Panc1 (cell line): ENCODE measurements around the gene WDR5. TPM values are rescaled to one million over a fixed set of nuclear protein-coding genes. Genes with fewer than 3 reads are reported as not detected.

ENCODE experiments used
- ATAC-seq: fragments of 200-7000 bp; cut with Tn5 transposase; 2 replicates; pipeline ENCODE4 v1.9.1; 2020; ENCODE audit warnings: mild to moderate bottlenecking, moderate library complexity
- BruUV-seq: library from RNA; stranded (reverse); fragments of 400-500 nt; replicated peaks from 2 replicates; lab custom pipeline; 2021; lab: Mats Ljungman, UMichigan
- CTCF ChIA-PET: fragments of 300-600 bp; sonication (Branson Sonifier 250); formaldehyde crosslinking; loops from one replicate; lab custom pipeline; 2022; ENCODE audit warnings: antibody characterized with exemption; lab: Charles Lee
- POLR2A ChIA-PET: fragments of 300-600 bp; sonication (Branson Sonifier 250); formaldehyde crosslinking; loops from one replicate; lab custom pipeline; 2022; ENCODE audit warnings: antibody characterized with exemption; lab: Charles Lee
- DNase-seq: peaks from one replicate; pipeline ENCODE4 v3.0.0-alpha.2; 2010; ENCODE audit warnings: low read depth, low spot score
- H3K27ac ChIP-seq: 2 replicates; pipeline ENCODE4 v1.5.1; 2011; ENCODE audit warnings: mild to moderate bottlenecking, low read length, inconsistent platforms
- H3K27me3 ChIP-seq: fragments of 200-500 bp; sonication (Bioruptor generic); 2 replicates; pipeline ENCODE4 v1.6.0; 2014; ENCODE audit warnings: low read length, inconsistent platforms; ENCODE audit not compliant: control insufficient read depth, insufficient read depth
- H3K36me3 ChIP-seq: fragments of 200-500 bp; sonication (Bioruptor generic); 2 replicates; pipeline ENCODE4 v1.5.1; 2014; ENCODE audit warnings: inconsistent platforms, mild to moderate bottlenecking, low read length, moderate library complexity; ENCODE audit not compliant: control insufficient read depth, insufficient read depth
- H3K4me1 ChIP-seq: 2 replicates; pipeline ENCODE4 v1.5.1; 2011; ENCODE audit warnings: inconsistent platforms, mild to moderate bottlenecking, low read length, moderate library complexity; ENCODE audit not compliant: control insufficient read depth, insufficient read depth
- H3K4me3 ChIP-seq, 2 experiments: 2 replicates each; pipeline ENCODE4 v1.5.1; 2011 to 2012; ENCODE audit warnings: low read depth in 2 of 2, low read length in 2 of 2, mild to moderate bottlenecking in 2 of 2, inconsistent platforms in 1 of 2, moderate library complexity in 1 of 2
- H3K9me3 ChIP-seq: fragments of 200-500 bp; sonication (Bioruptor generic); 2 replicates; pipeline ENCODE4 v1.5.1; 2014; ENCODE audit warnings: low read depth, mild to moderate bottlenecking, inconsistent platforms, low read length, moderate library complexity; ENCODE audit not compliant: control insufficient read depth, insufficient read depth
- CTCF ChIP-seq: fragments of 450-650 bp; IDR thresholded peaks from 2 replicates; pipeline ENCODE4 v1.5.1; 2017; ENCODE audit warnings: mild to moderate bottlenecking
- POLR2AphosphoS5 ChIP-seq: IDR thresholded peaks from 2 replicates; pipeline ENCODE4 v1.6.1; 2012; ENCODE audit warnings: mild to moderate bottlenecking, low read depth, low read length, moderate library complexity
- REST ChIP-seq, 2 experiments: IDR thresholded peaks; 2 replicates each; pipeline ENCODE4 v1.6.1; 2011 to 2012; ENCODE audit warnings: low read depth in 2 of 2, control low read depth in 1 of 2, low read length in 1 of 2, mild to moderate bottlenecking in 1 of 2, moderate library complexity in 1 of 2; ENCODE audit not compliant: insufficient read depth in 1 of 2
- SIN3A ChIP-seq: IDR thresholded peaks from 2 replicates; pipeline ENCODE4 v1.6.1; 2012; ENCODE audit warnings: low read depth, mild to moderate bottlenecking, low read length, moderate library complexity, borderline replicate concordance; ENCODE audit not compliant: insufficient read depth
- TCF7L2 ChIP-seq: IDR thresholded peaks from 2 replicates; pipeline ENCODE4 v1.6.1; 2011; ENCODE audit warnings: mild to moderate bottlenecking, low read depth, low read length, inconsistent platforms
- in situ Hi-C: cut with HindIII; loops from 2 replicates; pipeline ENCODE4 v1.10.0; 2016; ENCODE audit warnings: low sequenced_read_pairs, low pct_unique_long_range_greater_than_20kb
- intact Hi-C: fragments of 100-400 bp; cut with micrococcal nuclease; formaldehyde crosslinking; loops from one replicate; pipeline ENCODE4 v1.10.0; 2022; ENCODE audit not compliant: unreplicated experiment
- total RNA-seq: library from RNA; stranded (reverse); gene quantifications from one replicate; pipeline ENCODE4 v1.2.1, GENCODE V29; 2021; ENCODE audit not compliant: unreplicated experiment

The WDR5 gene
- total RNA-seq, 1 experiment from 2014 or later = 36.9 TPM

GRCh38 chr9:134177624-134178393, 41.9 kb downstream of the WDR5 start:
- in situ Hi-C loops = no loop called here
- no TSS peak for BruUV-seq
- H3K27me3 ChIP-seq = no peaks in the 10 kb centered on the region; the same call in 1 of the 2 replicates

DNA sequence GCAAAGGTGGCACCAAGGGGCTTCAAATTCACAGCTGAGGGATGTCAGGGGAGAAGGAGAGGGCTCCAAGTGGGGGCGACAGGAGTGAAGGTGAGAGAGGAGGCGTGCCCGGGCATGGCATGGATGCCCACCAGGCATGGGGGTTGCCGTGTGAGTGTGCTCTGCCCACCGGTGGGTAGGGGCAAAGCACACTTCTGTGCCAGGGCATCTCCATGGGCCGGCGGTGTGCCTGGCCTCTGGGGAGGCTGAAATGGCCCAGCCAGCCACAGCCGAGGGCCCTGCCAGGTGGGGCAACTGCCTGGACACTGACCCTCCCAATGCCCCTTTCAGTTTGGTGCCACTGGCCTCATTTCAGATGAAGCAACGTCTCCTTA, 42.5 kb downstream of the WDR5 start:
- no peak overlapping the region for H3K4me3 ChIP-seq
- ChIA-PET CTCF (no interaction called here), POLR2A (no interaction called here)
- H3K4me1 ChIP-seq = no peaks in the 10 kb centered on the region
- in situ Hi-C loops (no loop called here), intact Hi-C loops (loop anchor here (10.0 kb wide), 1 partner anchor 146 kb away; the partner anchor contains the start of gene RXRA)
- no peak for DNase-seq
- ATAC-seq = no peak
- no peaks in the 10 kb centered on the region for H3K9me3 ChIP-seq
- no peak overlapping the region for H3K27ac ChIP-seq
- BruUV-seq = no TSS peak
- TF ChIP-seq TCF7L2 = no peak
- TF ChIP-seq POLR2AphosphoS5 = no peak
- TF ChIP-seq CTCF = no peak
- no peak for TF ChIP-seq REST (IDR thresholded peaks at IDR 0.05; ENCODE audit: insufficient read depth in 1 of 2, low read depth in 2 of 2, low read length in 1 of 2)
- TF ChIP-seq SIN3A = no peak
- no peaks in the 10 kb centered on the region for H3K36me3 ChIP-seq
- no peaks in the 10 kb centered on the region; the same call in 1 of the 2 replicates for H3K27me3 ChIP-seq

More at GRCh38 chr9:134177624-134178393, 41.9 kb downstream of the WDR5 start:
- TF ChIP-seq SIN3A (no peak), REST (IDR thresholded peaks at IDR 0.05; ENCODE audit: insufficient read depth in 1 of 2, low read depth in 2 of 2, low read length in 1 of 2) (no peak), CTCF (no peak), POLR2AphosphoS5 (no peak), TCF7L2 (no peak)
- intact Hi-C loops = loop anchor here (10.0 kb wide), 1 partner anchor 147 kb away; the partner anchor contains the start of gene RXRA
- no peaks in the 10 kb centered on the region for H3K36me3 ChIP-seq
- ATAC-seq (no peak), DNase-seq (no peak)
- POLR2A ChIA-PET = no interaction called here
- no peak overlapping the region for H3K4me3 ChIP-seq
- no peaks in the 10 kb centered on the region for H3K9me3 ChIP-seq
- CTCF ChIA-PET = no interaction called here
- H3K4me1 ChIP-seq = no peaks in the 10 kb centered on the region
- no peak overlapping the region for H3K27ac ChIP-seq
